Activated gamma-delta T cell (primary cell): ENCODE data around the gene ITGB2.
A peak's percentile ranks its signal among the peaks of the same experiment; 100 is the strongest.

Experiments used
- DNase-seq: peaks from one replicate; lab custom pipeline; 2025; lab: John Stamatoyannopoulos, UW

Gene ITGB2

DNA sequence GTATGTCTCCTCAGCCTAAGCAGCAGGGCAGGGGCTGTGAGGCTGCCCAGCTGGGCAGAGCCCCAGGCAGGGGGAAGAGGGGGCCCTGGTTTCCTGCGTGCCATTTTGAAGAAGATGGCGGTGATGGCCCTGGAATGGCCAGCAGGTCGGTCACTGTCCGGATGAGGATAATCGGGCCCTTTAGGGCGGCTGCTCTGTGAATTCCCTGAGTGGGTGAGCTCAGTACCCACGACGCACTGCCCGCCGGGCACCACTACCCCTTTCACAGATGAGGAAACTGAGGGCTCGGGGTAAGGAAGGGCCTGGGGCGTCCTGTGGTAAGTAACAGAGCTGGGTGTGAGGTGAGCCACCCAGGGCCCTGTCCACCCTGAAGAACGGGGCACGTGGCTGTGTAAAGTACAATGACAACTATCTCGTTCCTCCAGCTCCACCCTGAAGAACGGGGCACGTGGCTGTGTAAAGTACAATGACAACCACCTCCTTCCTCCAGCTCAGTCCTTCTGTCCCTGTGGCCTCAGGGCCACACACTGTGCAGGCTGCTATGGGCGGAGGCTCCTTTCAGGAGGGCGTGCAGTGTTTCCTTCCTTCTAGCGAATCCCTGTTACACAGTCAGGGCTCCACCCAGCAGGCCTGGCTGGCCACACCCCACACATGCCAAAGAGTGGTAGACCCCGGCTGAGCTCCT is 23.2 kb downstream of the ITGB2 start:
- no peak for DNase-seq

DNA sequence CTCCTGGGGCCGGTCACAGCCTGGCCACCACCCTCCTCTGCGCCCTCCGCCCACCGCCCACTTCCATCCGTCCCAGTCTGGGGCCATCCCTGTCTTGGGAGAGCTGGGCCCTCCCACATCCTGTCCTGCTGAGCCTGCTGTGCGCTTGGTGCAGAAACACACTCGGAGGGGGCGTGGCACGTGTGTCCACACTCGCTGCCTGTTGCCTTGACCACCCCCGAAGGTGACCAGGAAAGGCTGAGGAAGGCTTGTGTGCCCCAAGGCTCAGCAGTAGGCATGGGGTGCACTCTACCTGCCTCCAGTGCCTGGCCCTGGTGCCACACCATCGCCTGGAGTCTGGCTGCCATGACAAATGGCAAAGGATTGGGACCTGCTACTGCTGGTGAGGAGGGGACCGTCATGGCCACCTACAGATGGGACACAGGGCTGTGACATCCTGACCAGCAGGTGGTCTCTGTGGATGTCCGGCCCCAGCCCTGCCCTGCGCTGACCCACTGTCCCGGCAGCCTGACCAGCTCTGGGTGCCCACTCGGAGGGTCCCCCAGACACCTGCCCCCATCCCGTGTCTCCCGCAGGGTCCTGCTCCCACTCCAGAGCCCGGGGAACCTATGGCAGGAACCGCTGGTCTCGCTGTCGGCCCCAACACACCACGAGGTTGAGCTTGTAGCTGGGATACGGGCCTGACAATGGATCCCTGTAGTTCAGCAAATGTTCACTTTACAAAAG is 24.0 kb downstream of the ITGB2 start:
- DNase-seq = no peak

DNA sequence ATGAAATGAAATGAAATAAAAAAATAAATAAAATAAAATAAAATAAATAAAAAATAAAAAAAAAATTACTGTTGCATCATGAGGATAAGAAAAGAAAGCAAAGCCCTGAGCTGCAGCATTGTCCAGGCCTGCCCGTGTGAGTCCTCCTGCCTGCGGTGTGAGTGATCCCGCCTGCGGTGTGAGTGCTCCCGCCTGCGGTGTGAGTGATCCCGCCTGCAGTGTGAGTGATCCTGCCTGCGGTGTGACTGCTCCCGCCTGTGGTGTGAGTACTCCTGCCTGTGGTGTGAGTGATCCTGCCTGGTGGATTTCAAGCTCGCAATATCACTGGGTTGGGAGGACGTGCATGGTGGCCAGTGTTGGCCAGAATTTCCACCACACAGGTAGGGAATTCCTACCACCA is 24.8 kb downstream of the ITGB2 start:
- no peak for DNase-seq

DNA sequence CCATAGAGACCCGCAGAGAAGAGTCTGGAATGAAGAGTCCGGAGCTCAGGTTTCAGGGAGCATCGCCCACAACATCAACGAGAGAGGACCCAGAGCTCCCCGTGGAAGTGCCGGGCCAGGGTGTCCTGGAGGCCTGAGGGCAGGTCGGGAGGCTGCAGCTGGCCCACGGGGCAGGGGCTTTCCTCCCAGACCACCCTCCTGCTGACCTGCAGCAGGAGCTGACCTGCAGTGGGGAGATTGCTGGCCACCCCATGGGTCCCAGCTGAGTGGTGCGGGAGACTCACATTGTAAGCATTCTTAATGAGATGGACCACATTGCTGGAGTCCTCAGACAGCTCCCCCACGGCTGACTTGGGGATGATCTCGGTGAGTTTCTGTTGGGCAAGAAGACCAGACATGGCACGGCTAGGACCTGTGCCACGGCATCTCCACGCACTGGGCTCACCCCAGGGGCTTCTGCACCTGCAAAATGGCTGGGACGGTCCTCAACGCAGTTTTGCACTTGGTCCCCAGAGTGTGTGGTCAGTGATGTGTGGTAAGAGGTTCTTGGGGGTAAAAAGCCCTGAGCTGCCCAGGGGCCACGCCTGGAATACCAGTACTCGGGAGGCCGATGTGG is 25.9 kb downstream of the ITGB2 start:
- DNase-seq = no peak

DNA sequence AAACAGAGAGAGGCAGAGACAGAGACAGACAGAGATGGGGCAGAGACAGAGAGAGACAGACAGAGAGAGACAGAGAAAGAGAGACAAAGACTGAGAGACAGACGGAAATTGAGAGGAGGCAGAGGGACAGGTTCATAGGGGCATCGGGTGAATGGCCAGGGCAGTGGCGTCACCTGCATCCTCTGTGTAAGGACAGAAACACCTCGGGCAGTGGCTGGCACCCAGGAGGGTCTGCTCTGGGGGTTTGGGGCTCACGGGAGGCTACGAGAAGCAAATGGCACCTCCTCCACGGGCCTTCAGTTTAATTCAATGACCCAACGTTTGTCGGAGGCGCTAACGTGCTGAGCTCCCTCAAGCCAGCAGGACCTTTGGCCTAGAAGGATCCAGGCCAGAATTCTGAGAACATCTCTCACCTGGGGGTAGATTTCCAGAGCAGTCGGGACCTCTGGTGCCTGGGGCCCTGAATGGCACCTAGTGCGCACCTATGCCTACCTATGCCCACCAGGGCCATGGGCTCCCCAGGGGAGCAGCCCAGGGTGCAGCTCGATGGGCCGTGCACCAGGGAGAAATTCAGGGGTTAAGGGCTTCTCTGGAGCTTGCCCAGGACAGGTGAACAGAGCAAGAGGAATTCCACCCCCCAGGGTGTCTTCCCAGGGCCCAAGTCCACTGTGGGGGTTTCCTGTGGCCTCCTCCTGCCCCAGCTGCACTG is 26.6 kb downstream of the ITGB2 start:
- no peak for DNase-seq

DNA sequence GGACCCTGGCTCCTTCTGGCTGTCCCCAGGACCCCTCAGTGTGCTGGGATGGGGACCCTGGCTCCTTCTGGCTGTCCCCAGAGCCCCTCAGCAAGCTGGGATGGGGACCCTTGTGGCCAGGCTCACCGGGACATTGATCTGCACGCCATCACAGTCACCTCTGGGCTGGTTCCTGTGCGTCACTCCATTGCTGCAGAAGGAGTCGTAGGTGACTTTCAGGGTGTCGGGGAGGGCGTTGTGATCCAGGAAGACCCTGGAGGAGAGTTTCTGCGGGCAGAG is 27.5 kb downstream of the ITGB2 start:
- DNase-seq = no peak

DNA sequence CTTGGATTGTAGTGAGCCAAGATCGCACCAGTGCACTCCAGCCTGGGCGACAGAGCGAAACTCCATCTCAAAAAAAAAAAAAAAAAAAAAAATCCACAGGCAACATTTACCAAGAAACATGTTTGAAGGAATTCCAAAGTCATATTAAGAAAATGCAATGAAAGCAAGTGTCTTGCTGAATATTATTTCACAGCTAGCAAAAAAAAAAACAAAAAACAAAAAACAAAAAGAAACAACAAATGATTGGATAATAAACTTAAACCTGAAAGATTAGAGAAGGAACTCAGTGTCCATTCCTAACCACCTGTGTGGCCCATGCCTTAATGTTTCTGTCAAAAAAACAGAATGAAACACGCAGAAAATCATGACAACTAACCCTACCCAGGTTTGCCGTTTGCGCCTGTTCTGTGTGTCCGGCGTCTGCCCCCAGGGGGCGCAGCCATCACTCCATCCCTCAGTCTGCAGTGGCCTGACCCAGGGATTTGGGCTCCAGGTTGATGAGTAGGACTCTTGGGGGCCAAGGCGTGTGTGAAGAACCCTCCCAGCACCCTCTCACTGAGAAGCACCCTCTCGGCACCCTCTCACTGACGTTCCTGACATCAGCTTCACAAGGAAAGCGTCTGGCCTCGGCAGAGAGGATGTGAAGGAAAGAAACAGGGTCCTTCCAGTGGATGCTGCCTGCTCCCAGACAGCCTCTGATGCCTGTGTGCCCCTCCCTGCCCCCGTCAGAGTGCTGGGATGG is 28.0 kb downstream of the ITGB2 start:
- peak; percentile 49 for DNase-seq

DNA sequence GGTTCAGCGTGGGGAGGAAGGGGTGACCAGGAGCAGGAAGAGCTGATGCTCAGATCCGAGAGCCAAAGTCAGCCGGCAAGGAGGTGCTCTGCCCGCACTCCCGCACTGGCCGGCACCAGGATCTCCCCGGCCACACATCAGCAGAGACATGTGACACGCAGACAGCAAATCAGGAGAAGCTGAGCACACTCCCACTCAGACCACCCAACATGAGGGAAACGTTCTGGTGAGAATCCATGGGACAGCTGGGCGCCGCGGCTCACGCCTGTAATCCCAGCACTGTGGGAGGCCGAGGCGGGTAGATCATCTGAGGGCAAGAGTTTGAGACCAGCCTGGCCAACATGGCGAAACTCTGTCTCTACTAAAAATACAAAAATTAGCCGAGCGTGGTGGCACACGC is 28.6 kb downstream of the ITGB2 start:
- no peak for DNase-seq

DNA sequence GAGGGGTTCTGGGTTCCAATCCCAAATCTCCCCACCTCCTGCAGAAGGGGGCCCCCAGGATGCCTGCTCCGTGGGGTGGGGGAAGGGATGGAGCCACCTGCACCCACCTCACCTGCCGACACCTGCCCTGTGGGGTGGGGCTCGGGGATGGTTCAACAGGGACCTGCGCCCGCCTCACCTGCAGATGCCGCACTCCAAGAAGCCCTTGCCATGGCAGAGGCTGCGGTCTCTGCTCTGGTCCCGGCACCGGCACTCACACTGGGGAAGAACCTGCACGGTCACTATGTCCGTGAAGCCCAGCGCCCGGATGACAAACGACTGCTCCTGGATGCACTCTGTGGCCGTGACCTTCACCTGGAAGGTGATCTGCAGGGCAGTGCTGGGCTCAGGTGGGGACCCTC is 29.1 kb downstream of the ITGB2 start:
- DNase-seq = no peak

DNA sequence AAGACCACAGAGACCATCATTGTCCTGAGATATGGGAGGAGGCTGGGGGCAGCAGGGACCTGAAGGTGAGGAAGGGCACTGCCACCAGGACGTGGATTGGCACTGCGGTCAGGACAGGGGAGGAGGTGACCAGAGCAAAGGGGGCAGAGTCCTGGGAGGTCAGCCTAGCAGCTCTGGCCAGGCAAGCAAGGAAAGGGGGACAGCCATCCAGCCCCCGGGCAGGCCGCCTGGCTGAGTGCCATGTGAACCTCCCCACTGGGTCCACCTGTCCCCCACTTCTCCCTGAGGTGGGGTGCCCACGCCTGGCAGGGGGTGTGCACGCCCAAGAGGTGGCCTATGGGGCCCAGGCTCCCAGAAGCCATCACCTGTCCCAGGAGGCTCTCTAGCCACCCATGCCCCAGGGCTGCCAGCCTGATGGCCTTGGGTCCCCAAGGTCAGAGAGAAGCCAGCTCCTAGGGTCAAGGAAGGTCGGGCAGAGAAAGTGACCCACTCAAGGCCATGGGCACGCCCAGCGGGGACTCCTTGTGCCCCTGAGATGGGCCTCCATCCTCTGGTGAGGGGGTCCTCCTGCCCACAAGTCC is 29.6 kb downstream of the ITGB2 start:
- DNase-seq = no peak

DNA sequence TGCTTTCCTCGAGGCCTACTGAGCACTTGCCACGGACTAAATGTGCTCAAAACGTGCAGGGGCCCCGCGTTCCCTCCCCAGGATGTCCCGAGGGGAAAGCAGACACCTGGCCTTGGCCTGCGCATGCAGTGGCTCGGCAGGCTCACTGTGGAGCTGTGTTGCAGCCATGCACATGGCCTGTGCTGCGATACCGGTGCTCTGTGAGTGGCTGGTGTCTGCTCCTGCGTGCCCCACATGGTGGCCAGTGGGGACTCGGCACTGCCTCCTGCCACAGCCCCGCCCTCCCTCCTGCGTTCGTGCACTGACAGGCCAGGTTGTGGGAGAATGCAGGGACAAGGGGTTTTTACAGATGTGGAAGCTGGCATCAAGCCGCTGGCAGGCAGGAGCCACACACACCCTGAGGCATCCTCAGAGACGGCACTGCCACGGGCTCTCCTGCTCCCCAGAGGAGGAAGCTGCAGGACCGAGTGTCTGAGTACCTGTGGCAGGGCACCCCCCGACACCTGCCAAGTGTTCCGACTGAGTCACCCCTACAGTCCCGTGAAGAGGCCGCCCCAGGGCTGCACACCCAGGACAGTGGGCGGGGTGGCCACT is 30.3 kb downstream of the ITGB2 start:
- DNase-seq = no peak

DNA sequence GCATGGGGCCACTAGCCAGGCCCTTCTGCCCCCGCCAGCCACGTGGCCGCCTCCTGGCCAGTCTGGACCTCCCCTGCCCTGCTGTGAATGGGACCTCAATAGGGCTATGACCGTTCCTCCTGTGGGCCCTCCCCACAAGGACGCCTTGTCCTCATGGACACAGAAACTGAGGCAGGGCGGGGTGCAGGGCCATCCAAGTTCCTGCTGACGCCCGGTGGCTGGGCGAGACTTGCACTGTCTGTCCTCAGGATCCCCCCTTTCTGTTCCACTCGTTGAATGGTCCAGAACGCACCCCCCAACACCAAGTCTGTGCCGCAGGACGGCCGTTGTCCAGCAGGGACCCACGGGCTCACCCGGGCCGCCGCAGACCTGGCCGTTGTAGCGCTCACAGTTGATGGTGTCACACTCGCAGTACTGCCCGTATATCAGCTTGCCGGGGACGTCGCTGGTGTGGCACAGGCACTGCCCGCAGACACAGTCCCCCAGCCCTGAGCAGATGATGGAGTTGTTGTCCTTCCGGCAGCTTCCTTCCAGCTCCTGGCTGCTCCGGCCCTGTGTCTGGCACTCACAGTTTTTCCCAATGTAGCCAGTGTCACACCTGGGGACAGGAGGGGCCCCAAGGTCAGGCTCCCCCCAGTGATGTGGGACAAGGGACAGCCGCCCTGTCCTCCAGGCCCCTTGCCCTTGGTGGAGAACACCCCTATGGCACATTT is 30.9 kb downstream of the ITGB2 start:
- no peak for DNase-seq

DNA sequence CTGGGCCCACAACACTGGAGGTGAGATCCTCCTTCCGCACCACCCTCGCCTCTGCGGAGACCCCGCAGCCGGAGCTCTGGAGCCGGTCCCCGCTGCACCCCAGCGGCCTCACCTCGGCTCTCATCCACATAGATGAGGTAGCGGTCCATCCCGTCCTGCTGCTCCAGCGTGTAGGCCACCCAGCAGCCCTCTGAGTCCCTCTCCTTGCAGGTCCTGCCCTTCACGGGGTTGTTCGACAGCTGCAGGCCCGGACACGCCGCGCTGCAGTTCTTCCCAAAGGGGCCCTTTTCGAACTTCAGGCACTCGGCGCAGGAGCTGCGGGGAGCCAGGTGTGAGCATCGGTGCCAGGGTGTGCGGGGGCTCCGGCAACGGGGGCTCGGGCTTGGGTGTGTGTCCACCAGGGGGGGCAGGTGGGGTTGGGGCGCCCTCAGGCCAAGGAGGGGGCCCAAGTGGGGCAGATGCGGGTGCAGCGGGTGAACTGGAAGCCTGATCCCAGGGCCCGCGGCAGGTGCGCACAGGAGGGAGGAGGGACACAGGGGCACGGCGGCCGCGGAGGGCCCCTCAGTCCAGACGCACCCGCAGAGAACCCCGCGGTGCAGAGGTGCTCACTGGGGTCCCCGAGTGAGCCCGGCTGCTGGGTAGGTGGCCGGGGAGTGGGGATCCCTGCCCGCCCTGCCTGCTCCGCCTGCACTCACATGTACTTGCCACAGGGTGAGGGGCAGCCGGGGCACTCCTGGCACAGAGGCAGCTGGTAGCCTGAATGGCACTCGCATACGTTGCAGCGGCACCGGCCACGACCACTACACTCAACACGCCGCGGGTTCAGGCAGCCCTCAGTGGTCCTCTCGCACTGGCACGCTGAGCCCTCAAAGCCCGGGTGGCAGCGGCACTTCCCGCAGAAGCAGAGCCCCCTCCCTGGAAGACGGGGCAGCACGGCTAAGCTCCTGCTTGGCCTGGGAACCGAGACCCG is 31.8 kb downstream of the ITGB2 start:
- no peak for DNase-seq

DNA sequence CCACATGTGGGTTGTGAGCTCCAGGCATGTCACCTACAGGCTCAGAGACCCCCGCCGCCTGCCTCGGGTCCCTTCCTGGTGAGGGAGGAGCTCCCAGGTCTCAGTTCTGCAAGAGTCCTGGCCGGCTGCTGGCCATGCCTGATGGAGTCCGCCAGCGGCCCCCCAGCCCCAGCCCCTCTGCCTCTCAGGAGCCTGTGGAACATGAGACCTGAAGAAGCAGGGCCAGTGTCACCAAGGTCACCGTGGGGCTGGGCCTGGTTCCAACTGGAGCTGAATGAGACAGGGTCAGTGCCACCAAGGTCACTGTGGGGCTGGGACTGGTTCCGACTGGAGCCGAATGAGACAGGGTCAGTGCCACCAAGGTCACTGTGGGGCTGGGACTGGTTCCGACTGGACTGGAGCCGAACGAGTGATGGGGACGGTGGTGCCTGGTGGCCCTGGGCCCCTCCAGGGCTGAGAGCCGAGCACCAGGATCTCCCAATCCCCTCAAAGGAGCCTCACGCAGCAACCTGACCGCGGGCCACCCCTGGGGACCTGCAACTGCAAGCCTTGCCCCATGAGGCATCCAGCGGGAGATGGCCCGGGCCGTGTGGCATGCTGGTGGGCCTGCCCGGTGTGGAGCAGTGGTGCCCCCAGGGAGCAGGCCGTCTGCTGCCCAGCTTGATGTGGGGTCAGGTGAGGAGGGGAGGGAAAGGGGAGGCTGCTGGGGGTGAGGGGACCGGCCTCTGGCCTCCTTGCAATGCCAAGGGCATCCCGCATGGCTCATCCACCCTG is 32.7 kb downstream of the ITGB2 start:
- DNase-seq = no peak

DNA sequence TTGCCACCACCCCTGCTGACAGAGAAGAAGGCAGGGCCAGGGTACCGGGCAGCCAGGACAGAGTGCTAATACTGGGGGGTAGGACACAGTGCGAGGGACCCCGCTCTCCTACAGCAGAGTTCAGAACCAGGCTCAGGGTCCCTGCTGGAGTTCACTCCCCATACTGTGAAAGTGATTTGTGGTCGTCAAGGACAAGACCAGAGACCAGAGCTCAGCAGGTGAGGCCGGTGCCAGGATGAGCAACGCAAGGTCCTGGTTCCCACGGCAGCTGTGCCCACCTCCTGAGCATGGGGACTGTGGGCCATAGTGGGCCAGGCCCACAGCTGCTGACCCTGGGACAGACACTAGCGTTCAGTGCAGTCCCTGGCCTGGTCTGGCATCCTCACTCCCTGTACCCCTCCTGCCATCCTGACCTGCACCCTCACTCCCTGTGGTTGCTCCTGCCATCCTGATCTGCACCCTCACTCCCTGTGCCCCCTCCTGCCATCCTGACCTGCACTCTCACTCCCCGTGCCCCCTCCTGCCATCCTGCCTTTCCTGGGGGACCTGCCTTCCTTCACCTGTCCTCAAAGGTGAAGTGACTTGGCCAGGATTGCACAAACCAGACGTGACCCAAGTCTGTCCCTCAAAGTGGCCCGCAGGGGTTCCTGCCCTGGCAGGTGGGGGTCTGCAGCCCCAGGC is 33.4 kb downstream of the ITGB2 start:
- DNase-seq = no peak

DNA sequence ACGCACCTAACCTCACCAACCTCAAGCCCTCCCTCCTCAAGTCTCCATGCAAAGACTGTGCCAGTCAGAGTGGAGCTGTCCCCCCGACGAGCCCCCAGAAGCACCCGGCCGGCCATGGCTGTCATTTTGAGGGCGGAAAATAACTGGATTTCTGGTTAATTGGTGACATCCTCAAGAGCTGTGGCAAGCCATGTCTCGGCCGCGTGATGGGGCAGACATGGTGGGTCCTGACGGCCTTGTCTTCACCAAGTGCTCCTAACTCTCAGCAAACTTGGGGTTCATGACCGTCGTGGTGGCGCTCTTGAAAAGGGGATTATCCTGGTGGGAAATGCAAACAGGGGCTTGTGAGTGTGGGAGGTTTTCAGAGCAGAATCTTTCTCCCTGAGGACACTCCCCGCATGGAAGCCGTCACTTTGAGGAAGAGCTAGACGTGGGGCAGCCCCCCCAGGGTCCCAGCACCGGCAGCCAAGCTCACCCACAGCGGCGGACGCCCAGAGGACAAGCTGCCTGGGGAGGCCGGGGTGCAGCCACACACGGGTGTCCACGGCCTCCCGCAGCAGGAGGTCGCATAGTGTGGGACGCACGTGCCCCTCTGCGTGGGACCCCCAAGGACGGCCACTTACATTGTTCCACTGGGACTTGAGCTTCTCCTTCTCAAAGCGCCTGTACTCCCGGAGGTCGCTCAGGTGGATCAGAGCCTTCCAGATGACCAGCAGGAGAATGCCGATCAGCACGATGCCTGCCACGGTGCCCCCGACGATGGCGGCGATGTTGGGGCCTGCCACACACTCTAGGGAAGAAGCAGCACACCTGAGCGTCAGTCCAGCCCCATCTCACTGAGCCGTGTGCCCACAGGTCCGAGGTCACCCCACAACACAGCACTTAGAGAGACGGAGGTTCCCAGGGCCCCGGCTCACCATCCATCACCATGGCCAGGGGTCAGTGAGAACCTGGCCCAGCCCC is 34.3 kb downstream of the ITGB2 start:
- DNase-seq = no peak

DNA sequence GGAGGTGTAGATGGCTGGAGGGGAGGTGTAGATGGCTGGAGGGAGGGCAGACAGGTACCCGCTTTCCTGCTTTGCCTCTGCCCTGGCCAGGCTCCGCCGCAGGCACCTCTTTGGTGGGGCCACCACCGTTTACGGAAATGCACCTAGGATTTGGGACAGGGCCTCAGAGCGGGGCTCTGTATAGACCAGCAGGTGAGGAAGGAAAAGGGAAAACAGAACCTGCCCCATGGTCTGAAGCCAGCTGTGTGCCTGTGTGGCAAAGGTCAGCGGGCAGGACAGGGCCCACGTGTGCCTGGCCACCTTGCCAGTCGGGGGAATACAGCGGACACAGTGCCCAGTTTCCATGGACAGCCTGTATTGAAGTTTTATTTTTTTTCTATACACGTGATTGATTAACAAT is 35.1 kb downstream of the ITGB2 start:
- DNase-seq = no peak
